HG03571 (cell line): ENCODE data around the gene DNMT3B.
A peak's percentile ranks its signal among the peaks of the same experiment; 100 is the strongest.
"Not testable (repeated sequence)": the region's sequence is repeated elsewhere in the genome, so short reads cannot be mapped to it uniquely, and the experiment has no call there.

Experiments
- ATAC-seq: cut with Tn5 transposase; IDR thresholded peaks from one replicate; pipeline ENCODE4 v1.9.1; 2021; ENCODE audit not compliant: unreplicated experiment

Gene DNMT3B

GRCh38 chr20:32761831-32762753, at the start of gene DNMT3B:
TSS of gene DNMT3B (plus strand) at chr20:32762385. CDS start at chr20:32780324, 17,939 bp downstream.
- peak; percentile 68 for ATAC-seq

GRCh38 chr20:32718749-32719348, 43.3 kb upstream of the DNMT3B start:
- ATAC-seq = no peak

GRCh38 chr20:32727683-32728082, 34.5 kb upstream of the DNMT3B start:
- no peak for ATAC-seq

- not testable (repeated sequence) for ATAC-seq
Measured at GRCh38 chr20:32728435-32728834, 33.8 kb upstream of the DNMT3B start.

- ATAC-seq = not testable (repeated sequence)
Measured at GRCh38 chr20:32729334-32729733, 32.9 kb upstream of the DNMT3B start.

GRCh38 chr20:32731882-32732266, 30.3 kb upstream of the DNMT3B start:
- ATAC-seq = no peak

- no peak for ATAC-seq
Measured at GRCh38 chr20:32737371-32738223, 24.6 kb upstream of the DNMT3B start.

GRCh38 chr20:32741151-32741550, 21.0 kb upstream of the DNMT3B start:
- no peak for ATAC-seq

GRCh38 chr20:32742322-32743236, 19.6 kb upstream of the DNMT3B start:
- ATAC-seq = no peak

GRCh38 chr20:32743237-32744112, 18.7 kb upstream of the DNMT3B start, which contains the start of gene COMMD7:
TSS of gene COMMD7 (minus strand) at chr20:32743467. CDS start at chr20:32743391, 76 bp downstream.
- peak; percentile 50 for ATAC-seq

- no peak for ATAC-seq
Measured at GRCh38 chr20:32749914-32750637, 12.1 kb upstream of the DNMT3B start.

- no peak for ATAC-seq
Measured at GRCh38 chr20:32751293-32751692, 10.9 kb upstream of the DNMT3B start.

- ATAC-seq = no peak
Measured at GRCh38 chr20:32751702-32752457, 10.3 kb upstream of the DNMT3B start.

- ATAC-seq = no peak
Measured at GRCh38 chr20:32752458-32753250, 9.5 kb upstream of the DNMT3B start.

GRCh38 chr20:32753731-32754130, 8.5 kb upstream of the DNMT3B start:
- ATAC-seq = no peak

- ATAC-seq = no peak
Measured at GRCh38 chr20:32756156-32756555, 6.0 kb upstream of the DNMT3B start.

- ATAC-seq = no peak
Measured at GRCh38 chr20:32761417-32761830, 761 bp upstream of the DNMT3B start.
